Urinary bladder (tissue), 4 donors: ENCODE data around the gene SAG. TPM values are rescaled to one million over a fixed set of nuclear protein-coding genes. Genes with fewer than 3 reads are reported as not detected.

Experiments used
- DNase-seq: peaks from one replicate; pipeline ENCODE4 v3.0.0-alpha.2; 2015; ENCODE audit errors: extremely low spot score
- H3K27ac ChIP-seq: one replicate; pipeline ENCODE4 v1.5.1; 2013; ENCODE audit warnings: low read depth, mild to moderate bottlenecking, moderate library complexity
- H3K36me3 ChIP-seq: one replicate; pipeline ENCODE4 v1.6.1; 2013; ENCODE audit warnings: mild to moderate bottlenecking, moderate library complexity; ENCODE audit not compliant: insufficient read depth
- H3K4me1 ChIP-seq: one replicate; pipeline ENCODE4 v1.6.1; 2013; ENCODE audit warnings: mild to moderate bottlenecking, moderate library complexity; ENCODE audit not compliant: insufficient read depth
- H3K4me3 ChIP-seq: one replicate; pipeline ENCODE4 v1.5.1; 2013; ENCODE audit warnings: low read depth, low read length
- WGBS: extraction: QIAGEN DNeasy Blood & Tissue Kit; methylation state at CpG from one replicate; pipeline ENCODE4 v1.1.7; 2013; 5-methylcytosine and 5-hydroxymethylcytosine counted together
- polyA plus RNA-seq: library from polyadenylated mRNA; stranded (reverse); fragments of 200-250 nt; gene quantifications from one replicate; pipeline ENCODE4 v1.2.3, GENCODE V29; 2013
- total RNA-seq: library from RNA; depleted of rRNA; stranded (reverse); fragments of >200 nt; gene quantifications from one replicate; pipeline ENCODE4 v1.2.3, GENCODE V29; 2014
- donor health status: healthy with polysubstance abuse.
- donor health status: healthy.

The SAG gene
- total and polyA plus RNA-seq, 2 donors: 0.03 TPM; not detected in 1

DNA sequence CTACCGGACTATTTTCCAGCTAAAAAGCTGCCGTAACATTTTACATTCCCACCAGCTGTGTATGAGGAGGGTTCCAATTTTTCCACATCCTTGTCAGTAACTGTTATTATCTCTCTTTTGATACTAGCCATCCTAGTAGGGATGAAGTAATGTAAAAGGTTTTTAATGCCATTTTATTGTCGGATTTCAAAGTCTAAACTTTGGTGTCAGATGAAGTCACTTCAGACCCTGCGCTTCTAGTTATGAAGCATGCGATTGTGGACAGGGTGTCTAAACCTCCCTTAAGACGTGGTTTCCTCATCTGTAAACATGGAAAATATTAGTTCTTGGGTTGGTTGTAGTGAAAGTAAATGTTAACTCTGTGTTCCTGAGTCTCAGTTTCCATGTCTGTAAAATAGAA lies 51.3 kb downstream of the SAG start:
- Histone ChIP-seq H3K4me3 (no peak overlapping the region), H3K27ac (no peak overlapping the region), H3K36me3 (no peaks in the 10 kb centered on the region), H3K4me1 (no peaks in the 10 kb centered on the region)
- no peak for DNase-seq
- 63% methylated on average over 6 of the region's 6 CpGs for WGBS

DNA sequence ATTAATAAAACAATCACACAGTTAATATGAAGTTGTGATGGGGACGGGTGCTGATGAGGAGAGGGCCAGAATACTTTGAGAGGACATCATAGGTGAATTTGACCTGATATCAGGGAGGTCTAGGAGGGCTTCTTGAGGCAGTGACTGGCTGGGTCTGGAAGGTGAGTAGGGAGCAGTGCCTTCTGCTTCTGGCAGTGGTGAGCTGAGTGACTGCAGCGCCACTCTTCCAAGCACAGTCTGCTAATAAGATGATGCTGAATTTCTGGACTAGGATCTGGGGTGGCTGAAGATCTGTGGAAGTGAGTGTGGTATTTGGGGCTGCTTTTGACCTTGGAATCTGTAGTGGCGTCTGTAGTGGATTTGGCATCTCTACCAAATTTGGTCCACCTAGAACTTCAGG lies 52.2 kb downstream of the SAG start:
- WGBS: 98% methylated on average over 3 of the region's 3 CpGs
- Histone ChIP-seq H3K27ac (no peak overlapping the region), H3K36me3 (no peaks in the 10 kb centered on the region), H3K4me3 (no peak overlapping the region), H3K4me1 (no peaks in the 10 kb centered on the region)
- no peak for DNase-seq

DNA sequence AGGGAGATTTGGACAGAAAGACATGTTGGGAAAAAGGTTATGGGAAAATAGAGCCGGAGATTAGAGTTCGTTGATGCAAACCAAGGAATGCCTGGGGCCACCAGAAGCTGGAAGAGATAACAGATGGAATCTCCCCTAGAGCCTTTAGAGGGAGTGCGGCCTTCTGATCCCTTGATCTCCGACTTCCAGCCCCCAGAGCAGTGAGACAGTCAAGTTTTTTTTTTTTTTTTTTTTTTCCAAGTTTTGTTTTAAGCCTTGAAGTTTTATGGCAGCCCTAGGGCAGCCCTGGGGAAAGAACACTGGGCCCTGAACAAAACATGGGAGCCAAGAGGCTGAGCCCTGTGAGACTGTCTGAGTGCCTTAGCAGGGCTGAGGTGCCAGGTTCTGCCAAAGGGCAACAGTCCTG lies 53.2 kb downstream of the SAG start:
- H3K36me3 ChIP-seq: no peaks in the 10 kb centered on the region
- DNase-seq: no peak
- no peaks in the 10 kb centered on the region for H3K4me1 ChIP-seq
- H3K27ac ChIP-seq: no peak overlapping the region
- whole genome bisulfite sequencing: 38% methylated on average over 4 of the region's 4 CpGs
- no peak overlapping the region for H3K4me3 ChIP-seq

DNA sequence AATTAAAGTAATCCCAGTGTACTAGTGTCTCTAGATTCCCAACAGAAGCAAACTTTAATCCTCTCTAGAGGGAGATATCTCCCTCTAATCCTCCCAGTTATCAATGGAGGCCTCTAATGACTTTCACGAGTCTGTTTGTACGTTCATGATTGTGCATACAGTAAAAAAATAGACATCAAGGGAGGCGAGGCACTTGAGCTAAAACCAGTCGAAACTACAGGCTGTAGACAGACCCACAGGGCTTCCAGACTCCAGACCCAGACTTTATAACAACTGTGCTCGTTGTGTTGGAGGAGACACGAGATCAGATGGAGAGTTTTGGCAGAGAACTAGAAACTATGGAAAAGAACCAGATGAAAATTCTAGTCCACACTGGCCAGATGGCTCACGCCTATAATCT lies 53.7 kb downstream of the SAG start:
- no peaks in the 10 kb centered on the region for H3K4me1 ChIP-seq
- 36% methylated on average over 7 of the region's 7 CpGs for WGBS
- DNase-seq: no peak
- no peaks in the 10 kb centered on the region for H3K36me3 ChIP-seq
- H3K4me3 ChIP-seq: no peak overlapping the region
- no peak overlapping the region for H3K27ac ChIP-seq

DNA sequence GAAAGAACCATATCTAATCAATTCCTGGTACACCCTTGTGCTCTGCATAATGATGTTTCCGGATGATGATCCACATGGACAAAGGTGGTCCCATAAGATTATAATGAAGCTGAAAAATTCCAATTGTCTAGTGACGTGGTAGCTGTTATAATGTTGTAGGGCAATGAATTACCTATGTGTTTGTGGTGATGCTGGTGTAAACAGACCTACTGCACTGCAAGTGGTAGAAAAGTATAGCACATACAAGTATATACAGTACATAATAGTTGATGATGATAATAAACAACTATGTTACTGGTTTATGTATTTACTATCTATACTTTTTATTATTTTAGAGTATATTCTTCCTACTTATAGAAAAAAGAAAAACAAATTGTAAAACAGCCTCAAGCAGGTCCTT lies 55.1 kb downstream of the SAG start:
- H3K4me1 ChIP-seq: no peaks in the 10 kb centered on the region
- no peak overlapping the region for H3K4me3 ChIP-seq
- no peak overlapping the region for H3K27ac ChIP-seq
- no peaks in the 10 kb centered on the region for H3K36me3 ChIP-seq
- DNase-seq: no peak
- 95% methylated on average over 2 of the region's 2 CpGs for WGBS

DNA sequence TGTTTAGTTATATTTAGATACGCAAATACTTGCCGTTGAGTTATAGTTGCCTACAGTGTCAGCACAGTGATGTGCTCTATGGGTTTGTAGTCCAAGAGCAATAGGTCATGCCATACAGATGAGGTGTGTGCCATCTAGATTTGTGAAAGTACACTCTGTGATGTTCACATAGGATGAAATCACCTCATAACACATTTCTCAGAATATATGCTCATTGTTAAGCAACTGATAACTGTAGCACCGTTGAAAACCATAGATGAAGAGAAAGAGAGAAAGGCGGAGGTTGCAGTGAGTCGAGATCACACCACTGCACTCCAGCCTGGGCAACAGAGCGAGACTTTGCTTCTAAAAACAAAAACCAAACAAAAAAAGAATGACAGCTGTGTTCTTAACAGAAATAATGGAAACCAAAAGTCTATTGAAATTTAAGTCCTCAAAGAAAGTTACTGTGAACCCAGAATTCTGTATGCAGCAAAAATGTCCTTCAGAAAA lies 56.2 kb downstream of the SAG start:
- DNase-seq: no peak
- Histone ChIP-seq H3K4me1 (no peaks in the 10 kb centered on the region), H3K4me3 (no peak overlapping the region), H3K36me3 (no peaks in the 10 kb centered on the region), H3K27ac (no peak overlapping the region)
- 97% methylated on average over 6 of the region's 6 CpGs for WGBS

DNA sequence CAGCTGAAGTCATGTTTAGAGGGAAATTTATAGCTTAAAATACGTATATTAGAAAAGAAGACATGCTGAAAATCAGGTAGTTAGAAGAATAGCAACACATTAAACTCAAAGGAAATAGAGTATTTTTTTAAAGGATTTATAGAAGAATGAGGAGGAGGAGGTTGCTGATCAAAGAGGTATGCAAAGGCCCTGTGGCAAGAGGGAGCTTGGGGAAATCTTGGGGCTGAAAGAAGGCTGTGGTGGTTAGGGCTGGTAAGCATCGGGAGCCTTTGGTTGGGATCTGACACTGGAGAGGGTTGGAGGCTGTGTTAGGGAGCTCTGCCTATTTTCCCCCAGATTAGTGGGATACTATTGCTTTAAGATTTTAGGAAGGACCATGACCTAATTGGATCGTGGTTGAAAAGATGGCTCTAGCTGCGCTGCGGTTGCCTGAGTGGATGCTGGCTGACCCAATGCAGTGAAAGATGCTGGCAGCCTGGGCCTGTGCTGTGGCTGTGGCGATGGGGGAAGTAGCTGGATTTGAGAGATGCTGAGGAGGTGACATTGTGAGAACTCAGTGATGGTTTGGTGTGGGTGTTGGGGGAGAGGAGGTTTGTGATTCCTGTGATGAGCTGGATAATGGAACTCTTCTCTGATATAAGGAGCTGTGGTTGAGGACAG lies 58.4 kb downstream of the SAG start:
- no peak overlapping the region for H3K4me3 ChIP-seq
- H3K27ac ChIP-seq: no peak overlapping the region
- no peaks in the 10 kb centered on the region for H3K4me1 ChIP-seq
- no peak for DNase-seq
- H3K36me3 ChIP-seq: no peaks in the 10 kb centered on the region
- WGBS: 88% methylated on average over 6 of the region's 6 CpGs

DNA sequence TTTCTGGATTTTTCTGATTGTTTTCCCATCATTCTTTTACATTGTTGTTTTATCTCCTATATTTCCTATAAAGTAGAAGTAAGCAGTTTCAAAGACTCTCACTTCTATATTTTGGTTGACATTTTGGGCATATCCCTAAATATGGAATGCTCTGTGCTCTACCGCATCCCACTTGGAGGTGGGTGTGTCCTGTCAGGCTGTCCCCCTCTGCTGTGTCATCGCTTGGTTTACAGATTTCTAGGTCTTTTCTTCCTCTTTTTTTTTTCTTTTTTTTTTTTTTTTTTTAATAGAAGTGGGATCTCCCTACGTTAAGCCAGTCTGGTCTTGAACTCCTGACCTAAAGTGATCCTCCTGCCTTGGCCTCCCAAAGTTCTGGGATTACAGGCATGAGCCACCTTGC lies 60.0 kb downstream of the SAG start:
- no peaks in the 10 kb centered on the region for H3K4me1 ChIP-seq
- no peaks in the 10 kb centered on the region for H3K36me3 ChIP-seq
- no peak overlapping the region for H3K27ac ChIP-seq
- no peak overlapping the region for H3K4me3 ChIP-seq
- WGBS: 94% methylated on average over 3 of the region's 3 CpGs
- DNase-seq: no peak

DNA sequence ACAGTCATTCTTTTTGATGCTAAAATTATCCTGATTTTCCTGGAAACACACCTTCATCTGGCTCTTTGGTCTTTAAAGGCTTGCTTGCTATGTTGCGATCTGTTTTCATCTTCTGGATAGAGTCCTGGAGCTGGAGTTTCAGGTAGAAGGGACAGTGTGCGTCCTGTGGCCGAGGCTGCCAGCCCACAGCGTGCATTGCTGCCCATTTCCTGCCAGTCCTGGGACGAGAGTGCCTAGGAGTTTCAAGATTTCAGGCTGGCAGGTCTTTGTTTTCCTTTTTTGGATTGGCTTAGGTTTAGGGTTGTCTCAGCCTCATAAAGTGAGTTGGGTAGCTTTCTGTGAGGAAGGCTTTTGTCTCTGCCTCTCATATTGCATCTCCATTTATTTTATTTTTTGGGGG lies 61.1 kb downstream of the SAG start:
- 71% methylated on average over 5 of the region's 5 CpGs for WGBS
- Histone ChIP-seq H3K4me1 (no peaks in the 10 kb centered on the region), H3K36me3 (no peaks in the 10 kb centered on the region), H3K4me3 (no peak overlapping the region), H3K27ac (no peak overlapping the region)
- no peak for DNase-seq

DNA sequence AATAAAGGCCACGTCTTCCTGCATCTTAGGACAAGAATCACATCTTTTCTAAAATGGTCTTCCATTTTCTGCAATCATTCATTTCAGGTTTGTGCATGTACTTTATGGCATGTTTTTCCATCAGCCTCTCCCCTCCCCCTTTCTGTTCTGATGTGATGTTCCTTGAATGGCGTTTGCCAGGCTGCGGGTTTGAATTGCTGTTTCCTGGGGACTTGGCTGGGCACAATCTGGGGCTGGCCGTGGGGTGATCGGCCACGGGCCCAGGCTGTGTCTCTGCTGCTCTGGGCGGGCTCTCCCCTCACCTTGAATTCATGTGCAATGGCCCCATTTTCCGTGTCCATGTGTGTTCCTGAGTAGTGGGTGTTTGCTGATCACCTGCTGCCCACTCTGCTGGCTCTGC lies 61.8 kb downstream of the SAG start:
- H3K36me3 ChIP-seq: no peaks in the 10 kb centered on the region
- DNase-seq: no peak
- no peaks in the 10 kb centered on the region for H3K4me1 ChIP-seq
- no peak overlapping the region for H3K27ac ChIP-seq
- WGBS: 90% methylated on average over 8 of the region's 8 CpGs
- no peak overlapping the region for H3K4me3 ChIP-seq

DNA sequence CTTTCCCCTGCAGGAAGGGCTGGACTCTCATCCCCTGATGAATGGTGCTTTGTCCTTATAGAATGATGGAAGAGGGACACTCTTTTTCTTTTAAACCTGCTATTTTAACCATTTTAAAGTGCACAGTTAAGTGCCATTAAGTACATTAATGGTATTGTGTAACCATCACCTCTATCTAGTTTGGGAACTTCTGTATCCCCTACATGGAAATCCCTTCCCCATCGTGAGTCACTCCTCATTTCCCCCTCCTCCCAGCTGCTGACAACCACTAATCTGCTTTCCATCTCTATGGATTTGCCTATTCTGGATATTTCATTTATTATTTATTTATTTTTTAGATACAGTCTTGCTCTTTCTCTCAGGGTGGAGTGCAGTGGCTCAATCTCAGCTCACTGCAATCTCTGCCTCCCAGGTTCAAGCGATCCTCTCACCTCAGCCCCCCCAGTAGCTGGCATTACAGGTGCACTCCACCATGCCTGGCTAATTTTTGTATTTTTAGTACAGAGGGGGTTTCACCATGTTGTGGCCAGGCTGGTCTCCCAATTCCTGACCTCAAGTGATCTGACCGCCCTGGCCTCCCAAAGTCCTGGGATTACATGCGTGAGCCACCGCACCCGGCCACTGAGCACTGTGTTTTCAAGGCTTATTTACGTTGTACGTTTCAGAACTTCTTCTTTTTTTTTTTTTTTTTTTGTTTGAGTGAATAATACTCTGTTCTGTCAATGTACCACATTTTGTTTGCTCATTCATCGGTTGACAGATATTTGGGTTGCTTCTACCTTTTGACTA lies 62.5 kb downstream of the SAG start:
- no peak for DNase-seq
- Histone ChIP-seq H3K27ac (no peak overlapping the region), H3K4me1 (no peaks in the 10 kb centered on the region), H3K4me3 (no peak overlapping the region), H3K36me3 (no peaks in the 10 kb centered on the region)
- WGBS: 84% methylated on average over 9 of the region's 9 CpGs

DNA sequence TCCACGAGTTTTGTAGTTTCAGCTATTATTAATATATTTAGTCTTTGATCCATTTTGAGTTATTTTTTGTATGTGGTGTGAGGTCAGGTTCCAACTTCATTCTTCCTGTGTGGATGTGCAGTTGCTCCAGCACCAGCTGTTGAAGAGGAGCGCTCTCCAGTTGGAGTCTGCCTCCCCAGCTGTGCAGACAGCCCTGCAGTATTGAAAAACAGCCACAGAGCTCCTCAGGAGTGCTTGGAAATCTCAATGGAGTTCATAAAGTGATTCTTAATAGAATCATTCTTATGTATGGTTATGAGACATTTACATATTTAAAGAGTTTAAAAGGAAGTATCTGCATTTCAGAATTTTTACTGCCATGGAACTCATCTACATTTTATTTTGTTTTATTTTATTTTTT lies 64.0 kb downstream of the SAG start:
- no peaks in the 10 kb centered on the region for H3K4me1 ChIP-seq
- WGBS: 69% methylated on average over 2 of the region's 2 CpGs
- H3K27ac ChIP-seq: no peak overlapping the region
- H3K4me3 ChIP-seq: no peak overlapping the region
- H3K36me3 ChIP-seq: no peaks in the 10 kb centered on the region
- no peak for DNase-seq

DNA sequence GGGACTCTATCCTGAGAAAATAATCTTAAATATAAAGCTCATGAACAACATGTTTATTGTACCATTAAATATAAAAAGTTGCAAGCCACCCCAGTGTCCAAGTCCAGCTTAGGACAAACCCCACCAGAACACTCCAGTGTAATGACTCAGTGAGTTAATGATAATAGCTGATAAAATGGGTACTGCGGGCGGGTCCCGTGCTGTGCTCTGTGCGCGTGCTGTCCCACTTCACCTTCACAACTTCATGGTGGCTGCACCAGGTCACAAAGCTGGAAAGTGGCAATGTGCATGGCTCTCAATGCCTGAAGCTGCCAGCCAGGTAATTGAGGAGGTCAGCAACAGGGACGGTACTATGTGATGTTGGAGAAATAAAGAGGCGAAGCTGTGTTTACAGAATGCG lies 65.2 kb downstream of the SAG start:
- H3K27ac ChIP-seq: no peak overlapping the region
- no peak overlapping the region for H3K4me3 ChIP-seq
- 86% methylated on average over 8 of the region's 8 CpGs for WGBS
- no peaks in the 10 kb centered on the region for H3K4me1 ChIP-seq
- H3K36me3 ChIP-seq: no peaks in the 10 kb centered on the region
- DNase-seq: no peak

DNA sequence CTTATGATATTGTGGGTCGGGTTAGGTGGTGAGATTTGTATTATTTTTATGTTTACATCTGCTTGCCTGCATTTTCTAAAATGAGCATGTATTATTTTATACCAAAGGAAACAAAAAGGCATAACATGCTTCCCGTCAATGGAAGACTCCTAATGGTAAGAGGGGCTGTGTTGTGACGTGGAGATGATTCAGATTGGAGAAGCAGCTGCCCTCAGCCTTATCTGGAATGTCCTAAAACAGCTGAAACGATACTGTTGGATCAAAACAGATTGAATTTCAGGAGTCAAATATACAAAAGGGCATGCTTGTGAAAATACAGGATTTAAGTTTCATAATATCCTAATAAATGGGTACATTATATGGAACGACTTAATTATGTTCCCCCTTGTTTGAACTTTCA lies 65.7 kb downstream of the SAG start:
- whole genome bisulfite sequencing: 75% methylated on average over 5 of the region's 5 CpGs
- Histone ChIP-seq H3K27ac (no peak overlapping the region), H3K36me3 (no peaks in the 10 kb centered on the region), H3K4me3 (no peak overlapping the region), H3K4me1 (no peaks in the 10 kb centered on the region)
- DNase-seq: no peak
